ENCODE measurements around the gene ADRA2B. TPM values are rescaled to one million over a fixed set of nuclear protein-coding genes. Genes with fewer than 3 reads are reported as not detected.

The ADRA2B gene
- total RNA-seq, 2 experiments from 2014 or later, result 0.29 to 0.34 TPM

GRCh38 chr2:96093528-96093927, 22.8 kb downstream of the ADRA2B start:
- Mint-ChIP-seq H3K36me3 (ENCODE audit: low read depth) (no peaks in the 10 kb centered on the region), H3K9me3 (no peaks in the 10 kb centered on the region), H3K27ac (no peak overlapping the region), H3K4me3 (no peak overlapping the region), H3K27me3 (peaks cover 3% of the 10 kb centered on the region), H3K4me1 (ENCODE audit: low read depth) (no peaks in the 10 kb centered on the region)
- TF ChIP-seq CTCF (IDR thresholded peaks at IDR 0.05), result no peak
- POLR2A ChIA-PET, result no interaction called here
- CTCF ChIA-PET, result interaction anchor here (0.9 to 1.3 kb wide), 2 partner anchors 20 to 81 kb away, joined by 3 to 4 read pairs; no protein-coding TSS in a partner anchor
- ATAC-seq, result no peak
- intact Hi-C loops (cut with micrococcal nuclease), result no loop called here
- no peak for DNase-seq

- CTCF ChIA-PET, result interaction anchor here (0.9 to 1.3 kb wide), 2 partner anchors 20 to 81 kb away, joined by 3 to 4 read pairs; no protein-coding TSS in a partner anchor
- no peaks in the 10 kb centered on the region for H3K4me1 Mint-ChIP-seq (ENCODE audit: low read depth)
- H3K36me3 Mint-ChIP-seq (ENCODE audit: low read depth), result no peaks in the 10 kb centered on the region
- no peak for TF ChIP-seq CTCF (IDR thresholded peaks at IDR 0.05)
- ATAC-seq (no peak), DNase-seq (no peak)
- no peak overlapping the region for H3K4me3 Mint-ChIP-seq
- H3K27me3 Mint-ChIP-seq, result peaks cover 3% of the 10 kb centered on the region
- H3K27ac Mint-ChIP-seq, result no peak overlapping the region
- POLR2A ChIA-PET, result interaction anchor here (1.0 kb wide), 1 partner anchor 14 kb away, joined by 3 read pairs; no protein-coding TSS in a partner anchor
- intact Hi-C loops (cut with micrococcal nuclease), result no loop called here
- H3K9me3 Mint-ChIP-seq, result no peaks in the 10 kb centered on the region
Observed at GRCh38 chr2:96092951-96093350, 23.4 kb downstream of the ADRA2B start.

GRCh38 chr2:96092573-96092877, 23.8 kb downstream of the ADRA2B start:
- no peak for DNase-seq
- ATAC-seq, result no peak
- Mint-ChIP-seq H3K27me3 (peaks cover 3% of the 10 kb centered on the region), H3K4me3 (no peak overlapping the region), H3K36me3 (ENCODE audit: low read depth) (no peaks in the 10 kb centered on the region), H3K9me3 (no peaks in the 10 kb centered on the region), H3K4me1 (ENCODE audit: low read depth) (no peaks in the 10 kb centered on the region), H3K27ac (no peak overlapping the region)
- CTCF ChIA-PET, result interaction anchor here (0.9 to 1.3 kb wide), 2 partner anchors 21 to 82 kb away, joined by 3 to 4 read pairs; no protein-coding TSS in a partner anchor
- POLR2A ChIA-PET, result interaction anchor here (1.0 kb wide), 1 partner anchor 13 kb away, joined by 3 read pairs; no protein-coding TSS in a partner anchor
- intact Hi-C loops (cut with micrococcal nuclease), result no loop called here
- TF ChIP-seq CTCF (IDR thresholded peaks at IDR 0.05), result no peak

- intact Hi-C loops (cut with micrococcal nuclease), result no loop called here
- DNase-seq, result no peak
- no peak for TF ChIP-seq CTCF (IDR thresholded peaks at IDR 0.05)
- Mint-ChIP-seq H3K9me3 (no peaks in the 10 kb centered on the region), H3K36me3 (ENCODE audit: low read depth) (no peaks in the 10 kb centered on the region), H3K27me3 (peaks cover 3% of the 10 kb centered on the region), H3K4me1 (ENCODE audit: low read depth) (no peaks in the 10 kb centered on the region), H3K27ac (no peak overlapping the region), H3K4me3 (no peak overlapping the region)
- ATAC-seq, result no peak
- POLR2A ChIA-PET, result interaction anchor here (1.0 kb wide), 1 partner anchor 13 kb away, joined by 3 read pairs; no protein-coding TSS in a partner anchor
- CTCF ChIA-PET, result interaction anchor here (1.3 kb wide), 1 partner anchor 82 kb away, joined by 4 read pairs; no protein-coding TSS in a partner anchor
Observed at GRCh38 chr2:96091711-96092572, 24.4 kb downstream of the ADRA2B start.

- ChIA-PET POLR2A (no interaction called here), CTCF (no interaction called here)
- peaks cover 1% of the 10 kb centered on the region for H3K9me3 Mint-ChIP-seq
- no peaks in the 10 kb centered on the region for H3K36me3 Mint-ChIP-seq (ENCODE audit: low read depth)
- DNase-seq (no peak), ATAC-seq (no peak)
- intact Hi-C loops (cut with micrococcal nuclease), result no loop called here
- no peaks in the 10 kb centered on the region for H3K4me1 Mint-ChIP-seq (ENCODE audit: low read depth)
- no peak for TF ChIP-seq CTCF (IDR thresholded peaks at IDR 0.05)
- no peak overlapping the region for H3K27ac Mint-ChIP-seq
- peaks cover 3% of the 10 kb centered on the region for H3K27me3 Mint-ChIP-seq
- no peak overlapping the region for H3K4me3 Mint-ChIP-seq
Observed at GRCh38 chr2:96091141-96091710, 25.1 kb downstream of the ADRA2B start.
